ENCODE data around the gene SMCO2. TPM values are rescaled to one million over a fixed set of nuclear protein-coding genes. Genes with fewer than 3 reads are reported as not detected.

Gene SMCO2
- total and polyA plus RNA-seq, 10 of the 15 experiments (the other 5 are each of a cell fraction or from before 2014, with no cell fraction given): 0.11 to 2.3 (median 0.67) TPM

DNA sequence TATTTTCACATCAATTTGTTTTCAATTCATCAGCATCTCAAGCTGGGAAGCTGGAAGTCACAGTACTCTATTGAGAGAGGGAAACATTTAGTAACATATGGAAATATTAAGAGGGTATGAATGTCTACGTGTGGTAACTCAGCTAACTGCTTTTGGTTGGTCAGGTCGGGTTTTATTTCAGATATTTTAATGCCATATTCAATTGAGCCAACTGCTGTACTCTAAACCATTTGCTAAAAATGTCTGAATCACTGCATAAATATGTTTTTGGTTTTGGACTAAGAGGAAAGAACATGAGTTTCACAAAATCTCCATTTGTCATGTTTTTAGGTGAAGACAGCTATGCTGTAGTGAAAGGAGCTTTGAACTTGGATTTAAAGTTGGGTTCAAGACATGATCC, 58.6 kb downstream of the SMCO2 start:
- WGBS (ENCODE audit: insufficient coverage, insufficient replicate concordance, low lambda C conversion rate, missing lambda C conversion rate): 59% methylated on average over 2 of the region's 2 CpGs
- H4K20me1 ChIP-seq (ENCODE audit: control insufficient read depth, insufficient read depth): no peaks in the 10 kb centered on the region
- FAIRE-seq: no peak
- no peaks in the 10 kb centered on the region for H3K27me3 ChIP-seq (replicated peaks in 1 of 2; ENCODE audit: control insufficient read depth in 2 of 2, insufficient read depth in 2 of 2, low read length in 1 of 2)
- no peaks in the 10 kb centered on the region for H3K4me1 ChIP-seq (ENCODE audit: control insufficient read depth, insufficient read depth, low read length)
- no peak overlapping the region for H3K4me2 ChIP-seq (ENCODE audit: control insufficient read depth, insufficient read depth)
- H3K9me3 ChIP-seq (replicated peaks; ENCODE audit: control insufficient read depth, insufficient read depth, low read length): no peaks in the 10 kb centered on the region
- POLR2A ChIA-PET: no interaction called here
- no peak overlapping the region for H3K4me3 ChIP-seq
- no peak for DNase-seq (ENCODE audit: low read depth, low spot score)
- H3K79me2 ChIP-seq (ENCODE audit: control insufficient read depth, insufficient read depth, low read length): no peaks in the 10 kb centered on the region
- CTCF ChIA-PET: interaction anchor here (1.1 to 1.3 kb wide), 2 partner anchors 18 to 200 kb away, joined by 3 read pairs; no protein-coding TSS in a partner anchor
- in situ Hi-C loops (cut with MboI) (no loop called here), intact Hi-C loops (cut with micrococcal nuclease; ENCODE audit: unreplicated experiment) (no loop called here)
- TF ChIP-seq, protein P1, sequence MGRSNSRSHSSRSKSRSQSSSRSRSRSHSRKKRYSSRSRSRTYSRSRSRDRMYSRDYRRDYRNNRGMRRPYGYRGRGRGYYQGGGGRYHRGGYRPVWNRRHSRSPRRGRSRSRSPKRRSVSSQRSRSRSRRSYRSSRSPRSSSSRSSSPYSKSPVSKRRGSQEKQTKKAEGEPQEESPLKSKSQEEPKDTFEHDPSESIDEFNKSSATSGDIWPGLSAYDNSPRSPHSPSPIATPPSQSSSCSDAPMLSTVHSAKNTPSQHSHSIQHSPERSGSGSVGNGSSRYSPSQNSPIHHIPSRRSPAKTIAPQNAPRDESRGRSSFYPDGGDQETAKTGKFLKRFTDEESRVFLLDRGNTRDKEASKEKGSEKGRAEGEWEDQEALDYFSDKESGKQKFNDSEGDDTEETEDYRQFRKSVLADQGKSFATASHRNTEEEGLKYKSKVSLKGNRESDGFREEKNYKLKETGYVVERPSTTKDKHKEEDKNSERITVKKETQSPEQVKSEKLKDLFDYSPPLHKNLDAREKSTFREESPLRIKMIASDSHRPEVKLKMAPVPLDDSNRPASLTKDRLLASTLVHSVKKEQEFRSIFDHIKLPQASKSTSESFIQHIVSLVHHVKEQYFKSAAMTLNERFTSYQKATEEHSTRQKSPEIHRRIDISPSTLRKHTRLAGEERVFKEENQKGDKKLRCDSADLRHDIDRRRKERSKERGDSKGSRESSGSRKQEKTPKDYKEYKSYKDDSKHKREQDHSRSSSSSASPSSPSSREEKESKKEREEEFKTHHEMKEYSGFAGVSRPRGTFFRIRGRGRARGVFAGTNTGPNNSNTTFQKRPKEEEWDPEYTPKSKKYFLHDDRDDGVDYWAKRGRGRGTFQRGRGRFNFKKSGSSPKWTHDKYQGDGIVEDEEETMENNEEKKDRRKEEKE (IDR thresholded peaks at IDR 0.05): no peak
- TF ChIP-seq STAT3 (IDR thresholded peaks at IDR 0.05; ENCODE audit: low read depth, low read length) (no peak), ATF7 (IDR thresholded peaks at IDR 0.05; ENCODE audit: low read depth) (no peak), NR2C1 (IDR thresholded peaks at IDR 0.05) (no peak), BHLHE40 (IDR thresholded peaks at IDR 0.05; ENCODE audit: borderline replicate concordance in 1 of 2, low read depth in 2 of 2, low read length in 1 of 2) (no peak), MXI1 (IDR thresholded peaks at IDR 0.05; ENCODE audit: low read depth, low read length) (no peak), SMAD1 (IDR thresholded peaks at IDR 0.05; ENCODE audit: low read depth, partially characterized antibody) (no peak), SUPT20H (IDR thresholded peaks at IDR 0.05; ENCODE audit: borderline replicate concordance, control insufficient read depth, low read depth, low read length) (no peak), ZZZ3 (IDR thresholded peaks at IDR 0.05; ENCODE audit: control insufficient read depth, insufficient read length, low read depth) (no peak), STAT1 (conservative IDR thresholded peaks at IDR 0.05) (no peak)
- TF ChIP-seq, protein P2, sequence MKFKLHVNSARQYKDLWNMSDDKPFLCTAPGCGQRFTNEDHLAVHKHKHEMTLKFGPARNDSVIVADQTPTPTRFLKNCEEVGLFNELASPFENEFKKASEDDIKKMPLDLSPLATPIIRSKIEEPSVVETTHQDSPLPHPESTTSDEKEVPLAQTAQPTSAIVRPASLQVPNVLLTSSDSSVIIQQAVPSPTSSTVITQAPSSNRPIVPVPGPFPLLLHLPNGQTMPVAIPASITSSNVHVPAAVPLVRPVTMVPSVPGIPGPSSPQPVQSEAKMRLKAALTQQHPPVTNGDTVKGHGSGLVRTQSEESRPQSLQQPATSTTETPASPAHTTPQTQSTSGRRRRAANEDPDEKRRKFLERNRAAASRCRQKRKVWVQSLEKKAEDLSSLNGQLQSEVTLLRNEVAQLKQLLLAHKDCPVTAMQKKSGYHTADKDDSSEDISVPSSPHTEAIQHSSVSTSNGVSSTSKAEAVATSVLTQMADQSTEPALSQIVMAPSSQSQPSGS (IDR thresholded peaks at IDR 0.05; ENCODE audit: low read length): no peak
- TF ChIP-seq, protein P3, sequence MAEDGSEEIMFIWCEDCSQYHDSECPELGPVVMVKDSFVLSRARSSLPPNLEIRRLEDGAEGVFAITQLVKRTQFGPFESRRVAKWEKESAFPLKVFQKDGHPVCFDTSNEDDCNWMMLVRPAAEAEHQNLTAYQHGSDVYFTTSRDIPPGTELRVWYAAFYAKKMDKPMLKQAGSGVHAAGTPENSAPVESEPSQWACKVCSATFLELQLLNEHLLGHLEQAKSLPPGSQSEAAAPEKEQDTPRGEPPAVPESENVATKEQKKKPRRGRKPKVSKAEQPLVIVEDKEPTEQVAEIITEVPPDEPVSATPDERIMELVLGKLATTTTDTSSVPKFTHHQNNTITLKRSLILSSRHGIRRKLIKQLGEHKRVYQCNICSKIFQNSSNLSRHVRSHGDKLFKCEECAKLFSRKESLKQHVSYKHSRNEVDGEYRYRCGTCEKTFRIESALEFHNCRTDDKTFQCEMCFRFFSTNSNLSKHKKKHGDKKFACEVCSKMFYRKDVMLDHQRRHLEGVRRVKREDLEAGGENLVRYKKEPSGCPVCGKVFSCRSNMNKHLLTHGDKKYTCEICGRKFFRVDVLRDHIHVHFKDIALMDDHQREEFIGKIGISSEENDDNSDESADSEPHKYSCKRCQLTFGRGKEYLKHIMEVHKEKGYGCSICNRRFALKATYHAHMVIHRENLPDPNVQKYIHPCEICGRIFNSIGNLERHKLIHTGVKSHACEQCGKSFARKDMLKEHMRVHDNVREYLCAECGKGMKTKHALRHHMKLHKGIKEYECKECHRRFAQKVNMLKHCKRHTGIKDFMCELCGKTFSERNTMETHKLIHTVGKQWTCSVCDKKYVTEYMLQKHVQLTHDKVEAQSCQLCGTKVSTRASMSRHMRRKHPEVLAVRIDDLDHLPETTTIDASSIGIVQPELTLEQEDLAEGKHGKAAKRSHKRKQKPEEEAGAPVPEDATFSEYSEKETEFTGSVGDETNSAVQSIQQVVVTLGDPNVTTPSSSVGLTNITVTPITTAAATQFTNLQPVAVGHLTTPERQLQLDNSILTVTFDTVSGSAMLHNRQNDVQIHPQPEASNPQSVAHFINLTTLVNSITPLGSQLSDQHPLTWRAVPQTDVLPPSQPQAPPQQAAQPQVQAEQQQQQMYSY (CRISPR knock-in tag; IDR thresholded peaks at IDR 0.05): no peak
- no peaks in the 10 kb centered on the region for H3K36me3 ChIP-seq (ENCODE audit: control insufficient read depth in 2 of 2, insufficient read depth in 2 of 2, low read length in 1 of 2)
- no peak overlapping the region for H3K27ac ChIP-seq (ENCODE audit: control insufficient read depth, insufficient read depth)
- BruUV-seq (replicated peaks): no TSS peak
- no peak overlapping the region for H3K9ac ChIP-seq (ENCODE audit: control insufficient read depth, insufficient read depth, low read length)
- no peak for ATAC-seq
- SMC1A ChIA-PET (ENCODE audit: uncharacterized antibody, unreplicated experiment): interaction anchor here (1.4 kb wide), 1 partner anchor 19 kb away, joined by 3 read pairs; the partner anchor contains the start of gene PPFIBP1
- RAD21 ChIA-PET (ENCODE audit: unreplicated experiment): no interaction called here
- H2AFZ ChIP-seq (ENCODE audit: control insufficient read depth, low read depth, low read length): no peak overlapping the region

Data from GM12878 (cell line).